Neural progenitor cell (in vitro differentiated cells): ENCODE data around the gene TINAGL1.

ENCODE experiments used
- CTCF ChIP-seq: fragments of 200-600 bp; sonication (generic); IDR thresholded peaks from 2 replicates; pipeline ENCODE4 v1.5.1; 2017; ENCODE audit warnings: antibody characterized with exemption, mild to moderate bottlenecking
- EZH2 ChIP-seq: fragments of 200-600 bp; sonication (generic); IDR thresholded peaks from 2 replicates; pipeline ENCODE4 v1.6.1; 2017; ENCODE audit warnings: antibody characterized with exemption, mild to moderate bottlenecking, moderate library complexity

- TF ChIP-seq CTCF (no peak), EZH2 (no peak)
These were observed 30.3 kb upstream of the TINAGL1 start for GRCh38 chr1:31545927-31546540.
